ENCODE measurements around the gene RPL9.

DNA sequence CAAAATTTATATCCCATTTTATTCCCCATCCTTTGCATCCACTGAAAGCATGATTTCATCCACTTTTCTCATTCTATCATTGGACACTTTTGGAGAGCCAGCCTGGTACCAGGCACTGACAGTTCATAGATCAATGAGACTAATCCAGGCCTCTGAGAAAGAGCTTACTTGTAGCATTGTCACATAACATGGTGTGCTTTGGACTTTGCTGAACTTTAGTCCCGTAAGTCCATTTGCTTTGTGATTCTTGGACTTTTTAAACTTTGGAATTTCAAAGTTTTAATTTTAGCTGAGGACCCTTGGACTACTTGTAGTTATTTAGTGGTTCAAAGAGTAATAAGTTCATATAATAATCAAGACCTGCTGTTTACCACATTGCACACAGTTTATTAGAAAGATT is 11.7 kb upstream of the RPL9 start:
- TF ChIP-seq, protein P1, sequence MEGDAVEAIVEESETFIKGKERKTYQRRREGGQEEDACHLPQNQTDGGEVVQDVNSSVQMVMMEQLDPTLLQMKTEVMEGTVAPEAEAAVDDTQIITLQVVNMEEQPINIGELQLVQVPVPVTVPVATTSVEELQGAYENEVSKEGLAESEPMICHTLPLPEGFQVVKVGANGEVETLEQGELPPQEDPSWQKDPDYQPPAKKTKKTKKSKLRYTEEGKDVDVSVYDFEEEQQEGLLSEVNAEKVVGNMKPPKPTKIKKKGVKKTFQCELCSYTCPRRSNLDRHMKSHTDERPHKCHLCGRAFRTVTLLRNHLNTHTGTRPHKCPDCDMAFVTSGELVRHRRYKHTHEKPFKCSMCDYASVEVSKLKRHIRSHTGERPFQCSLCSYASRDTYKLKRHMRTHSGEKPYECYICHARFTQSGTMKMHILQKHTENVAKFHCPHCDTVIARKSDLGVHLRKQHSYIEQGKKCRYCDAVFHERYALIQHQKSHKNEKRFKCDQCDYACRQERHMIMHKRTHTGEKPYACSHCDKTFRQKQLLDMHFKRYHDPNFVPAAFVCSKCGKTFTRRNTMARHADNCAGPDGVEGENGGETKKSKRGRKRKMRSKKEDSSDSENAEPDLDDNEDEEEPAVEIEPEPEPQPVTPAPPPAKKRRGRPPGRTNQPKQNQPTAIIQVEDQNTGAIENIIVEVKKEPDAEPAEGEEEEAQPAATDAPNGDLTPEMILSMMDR (conservative IDR thresholded peaks at IDR 0.05; ENCODE audit: low read depth, low read length) = no peak
- no peak for TF ChIP-seq EZH2 (IDR thresholded peaks at IDR 0.05; ENCODE audit: borderline replicate concordance, low read depth, low read length, poor library complexity, severe bottlenecking)
